Large intestine (tissue), 3 donors: ENCODE data around the gene TMEM135. TPM values are rescaled to one million over a fixed set of nuclear protein-coding genes. Genes with fewer than 3 reads are reported as not detected.
"Not testable (repeated sequence)": the region's sequence is repeated elsewhere in the genome, so short reads cannot be mapped to it uniquely, and the experiment has no call there.

Experiments used
- DNase-seq, 2 donors: peaks; one replicate each; pipeline versions ENCODE4 v3.0.0 to v3.0.0-alpha.2; 2013
- H3K27ac ChIP-seq: one replicate; pipeline ENCODE4 v1.5.1; 2013; ENCODE audit warnings: low read length
- H3K27me3 ChIP-seq: 2 replicates; pipeline ENCODE4 v1.6.1; 2013; ENCODE audit warnings: low read length; ENCODE audit not compliant: control insufficient read depth, insufficient read depth
- H3K36me3 ChIP-seq: 2 replicates; pipeline ENCODE4 v1.6.1; 2013; ENCODE audit warnings: low read length; ENCODE audit not compliant: control insufficient read depth, insufficient read depth
- H3K4me1 ChIP-seq: one replicate; pipeline ENCODE4 v1.6.1; 2013; ENCODE audit warnings: low read length; ENCODE audit not compliant: control insufficient read depth, insufficient read depth
- H3K4me3 ChIP-seq: one replicate; pipeline ENCODE4 v1.5.1; 2013; ENCODE audit warnings: low read length
- H3K9me3 ChIP-seq: one replicate; pipeline ENCODE4 v1.6.1; 2013; ENCODE audit warnings: mild to moderate bottlenecking, low read depth, low read length, moderate library complexity; ENCODE audit not compliant: control insufficient read depth
- WGBS: methylation state at CpG from one replicate; pipeline ENCODE4 v1.1.5; 2013; ENCODE audit warnings: low lambda C conversion rate; ENCODE audit not compliant: insufficient coverage; 5-methylcytosine and 5-hydroxymethylcytosine counted together
- polyA plus RNA-seq: library from polyadenylated mRNA; unstranded; fragments of 120-200 nt; gene quantifications from one replicate; pipeline ENCODE4 v1.2.1, GENCODE V29; 2013

Gene TMEM135
- polyA plus RNA-seq, 1 donor: 19.9 TPM

GRCh38 chr11:87072787-87073186 lies 35.1 kb downstream of the TMEM135 start:
- no peak for DNase-seq
- Histone ChIP-seq H3K9me3 (no peaks in the 10 kb centered on the region), H3K27me3 (no peaks in the 10 kb centered on the region), H3K36me3 (peaks cover 20% of the 10 kb centered on the region), H3K27ac (no peak overlapping the region), H3K4me1 (no peaks in the 10 kb centered on the region), H3K4me3 (no peak overlapping the region)
- WGBS: no CpG with 5 or more reads among the region's 3 CpGs

- Histone ChIP-seq H3K27me3 (no peaks in the 10 kb centered on the region), H3K36me3 (peaks cover 18% of the 10 kb centered on the region), H3K4me1 (no peaks in the 10 kb centered on the region), H3K27ac (no peak overlapping the region), H3K4me3 (no peak overlapping the region), H3K9me3 (no peaks in the 10 kb centered on the region)
- no peak for DNase-seq
- WGBS: no CpG with 5 or more reads among the region's 3 CpGs
These were observed 38.6 kb downstream of the TMEM135 start for GRCh38 chr11:87076260-87076783.

GRCh38 chr11:87076874-87077429 lies 39.2 kb downstream of the TMEM135 start:
- Histone ChIP-seq H3K36me3 (peaks cover 15% of the 10 kb centered on the region), H3K4me3 (no peak overlapping the region), H3K27ac (no peak overlapping the region), H3K9me3 (no peaks in the 10 kb centered on the region), H3K27me3 (no peaks in the 10 kb centered on the region), H3K4me1 (no peaks in the 10 kb centered on the region)
- DNase-seq: no peak
- 100% methylated on average over 1 of the region's 3 CpGs for WGBS

GRCh38 chr11:87081358-87081757 lies 43.6 kb downstream of the TMEM135 start:
- no peak overlapping the region for H3K27ac ChIP-seq
- no peaks in the 10 kb centered on the region for H3K4me1 ChIP-seq
- H3K36me3 ChIP-seq: peaks cover 3% of the 10 kb centered on the region
- DNase-seq: peak in 1 of 2 donors; percentile 10
- H3K4me3 ChIP-seq: no peak overlapping the region
- H3K9me3 ChIP-seq: no peaks in the 10 kb centered on the region
- WGBS: 33% methylated on average over 3 of the region's 3 CpGs
- H3K27me3 ChIP-seq: no peaks in the 10 kb centered on the region

GRCh38 chr11:87082590-87082989 lies 44.9 kb downstream of the TMEM135 start:
- DNase-seq: no peak
- H3K36me3 ChIP-seq: no peaks in the 10 kb centered on the region
- no peaks in the 10 kb centered on the region for H3K9me3 ChIP-seq
- WGBS: 80% methylated on average over 2 of the region's 3 CpGs
- no peak overlapping the region for H3K27ac ChIP-seq
- no peak overlapping the region for H3K4me3 ChIP-seq
- no peaks in the 10 kb centered on the region for H3K4me1 ChIP-seq
- H3K27me3 ChIP-seq: no peaks in the 10 kb centered on the region

- Histone ChIP-seq H3K4me3 (no peak overlapping the region), H3K9me3 (no peaks in the 10 kb centered on the region), H3K4me1 (no peaks in the 10 kb centered on the region), H3K27ac (no peak overlapping the region), H3K27me3 (no peaks in the 10 kb centered on the region), H3K36me3 (no peaks in the 10 kb centered on the region)
- DNase-seq: no peak
- no CpG with 5 or more reads among the region's 2 CpGs for WGBS
These were observed 45.3 kb downstream of the TMEM135 start for GRCh38 chr11:87083029-87083428.

GRCh38 chr11:87092159-87092558 lies 54.4 kb downstream of the TMEM135 start:
- Histone ChIP-seq H3K9me3 (peaks cover 5% of the 10 kb centered on the region), H3K27me3 (no peaks in the 10 kb centered on the region), H3K36me3 (peaks cover 5% of the 10 kb centered on the region), H3K4me3 (no peak overlapping the region), H3K27ac (no peak overlapping the region), H3K4me1 (no peaks in the 10 kb centered on the region)
- no peak for DNase-seq
- WGBS: 100% methylated on average over 1 of the region's 2 CpGs

GRCh38 chr11:87092567-87092966 lies 54.8 kb downstream of the TMEM135 start:
- Histone ChIP-seq H3K27me3 (no peaks in the 10 kb centered on the region), H3K27ac (no peak overlapping the region), H3K9me3 (peaks cover 5% of the 10 kb centered on the region), H3K36me3 (peaks cover 5% of the 10 kb centered on the region), H3K4me3 (no peak overlapping the region), H3K4me1 (no peaks in the 10 kb centered on the region)
- no peak for DNase-seq

GRCh38 chr11:87097582-87097981 lies 59.8 kb downstream of the TMEM135 start:
- WGBS: 27% methylated on average over 2 of the region's 3 CpGs
- Histone ChIP-seq H3K27me3 (no peaks in the 10 kb centered on the region), H3K9me3 (peaks cover 5% of the 10 kb centered on the region), H3K4me1 (peaks cover 5% of the 10 kb centered on the region), H3K36me3 (peaks cover 5% of the 10 kb centered on the region), H3K4me3 (no peak overlapping the region), H3K27ac (peak overlapping the region; percentile 49)
- peak; percentile 78 to 91 for DNase-seq

GRCh38 chr11:87101956-87102580 lies 64.3 kb downstream of the TMEM135 start:
- H3K27me3 ChIP-seq: no peaks in the 10 kb centered on the region
- no peak overlapping the region for H3K27ac ChIP-seq
- H3K9me3 ChIP-seq: no peaks in the 10 kb centered on the region
- 100% methylated on average over 3 of the region's 4 CpGs for WGBS
- peaks cover 5% of the 10 kb centered on the region for H3K4me1 ChIP-seq
- DNase-seq: no peak
- H3K36me3 ChIP-seq: peaks cover 2% of the 10 kb centered on the region
- no peak overlapping the region for H3K4me3 ChIP-seq

GRCh38 chr11:87105826-87106225 lies 68.1 kb downstream of the TMEM135 start:
- not testable (repeated sequence) for H3K27me3 ChIP-seq, DNase-seq, H3K27ac ChIP-seq, H3K36me3 ChIP-seq, H3K4me3 ChIP-seq, H3K9me3 ChIP-seq, H3K4me1 ChIP-seq
- WGBS: no CpG with 5 or more reads among the region's 1 CpG
